KBM-7 (cell line): Measurements from ENCODE around the gene TSPOAP1.
A peak's percentile ranks its signal among the peaks of the same experiment; 100 is the strongest.

ENCODE experiments used
- DNase-seq: peaks from one replicate; pipeline ENCODE4 v3.0.0-alpha.2; 2015
- in situ Hi-C: fragments of 300-500 bp; cut with MboI; formaldehyde crosslinking; loops from 2 replicates; pipeline ENCODE4 v1.14.3; 2020; ENCODE audit warnings: low sequenced_read_pairs, low pct_unique_long_range_greater_than_20kb, mixed read lengths

Gene TSPOAP1

DNA sequence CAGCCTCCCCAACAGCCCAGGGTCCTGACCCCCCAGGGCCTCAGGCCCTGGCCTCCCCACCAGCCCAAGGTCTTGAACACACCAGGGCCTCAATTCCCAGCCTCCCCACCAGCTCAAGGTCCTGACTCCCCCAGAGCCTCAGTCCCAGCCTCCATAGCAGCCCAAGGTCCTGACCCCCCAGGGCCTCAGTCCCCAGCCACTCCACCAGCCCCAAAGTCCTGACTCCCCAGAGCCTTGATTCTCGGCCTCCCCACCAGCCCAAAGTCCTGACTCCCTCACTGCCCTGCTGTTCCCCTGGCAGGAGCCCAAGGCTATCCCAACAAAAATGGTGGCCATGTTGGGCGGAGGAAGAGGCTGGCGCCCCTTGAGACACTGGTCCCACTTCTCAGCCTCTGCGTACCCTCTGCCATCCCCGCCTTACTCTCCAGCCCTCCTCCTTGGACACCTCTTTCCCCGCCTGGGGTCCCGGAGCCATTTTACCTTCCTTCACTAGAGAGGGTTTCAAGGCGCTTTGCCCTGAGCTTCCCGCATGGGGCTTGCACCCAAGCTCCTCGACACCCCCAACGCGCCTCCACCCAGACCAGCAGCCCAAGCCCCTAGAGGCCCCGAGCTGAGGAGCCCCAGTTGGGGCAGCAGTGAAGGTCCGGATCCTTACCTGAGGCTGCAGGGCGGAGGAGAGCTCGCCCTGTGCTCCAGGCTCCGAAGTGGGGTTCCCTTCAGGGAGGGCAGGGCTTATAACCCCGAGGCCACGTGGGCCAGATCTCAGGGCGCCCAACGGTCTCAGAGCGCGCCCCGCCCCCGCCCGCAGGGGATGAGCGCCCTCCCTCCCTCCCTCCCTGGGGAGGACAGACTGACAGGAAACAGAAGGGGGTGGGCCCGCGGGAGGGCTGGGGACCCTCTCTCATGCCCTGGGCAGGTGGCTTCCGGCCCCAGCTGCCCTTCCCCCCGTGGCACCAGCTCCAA lies 3.5 kb upstream of the TSPOAP1 start:
- DNase-seq = peak; percentile 92
- in situ Hi-C loops = no loop called here

DNA sequence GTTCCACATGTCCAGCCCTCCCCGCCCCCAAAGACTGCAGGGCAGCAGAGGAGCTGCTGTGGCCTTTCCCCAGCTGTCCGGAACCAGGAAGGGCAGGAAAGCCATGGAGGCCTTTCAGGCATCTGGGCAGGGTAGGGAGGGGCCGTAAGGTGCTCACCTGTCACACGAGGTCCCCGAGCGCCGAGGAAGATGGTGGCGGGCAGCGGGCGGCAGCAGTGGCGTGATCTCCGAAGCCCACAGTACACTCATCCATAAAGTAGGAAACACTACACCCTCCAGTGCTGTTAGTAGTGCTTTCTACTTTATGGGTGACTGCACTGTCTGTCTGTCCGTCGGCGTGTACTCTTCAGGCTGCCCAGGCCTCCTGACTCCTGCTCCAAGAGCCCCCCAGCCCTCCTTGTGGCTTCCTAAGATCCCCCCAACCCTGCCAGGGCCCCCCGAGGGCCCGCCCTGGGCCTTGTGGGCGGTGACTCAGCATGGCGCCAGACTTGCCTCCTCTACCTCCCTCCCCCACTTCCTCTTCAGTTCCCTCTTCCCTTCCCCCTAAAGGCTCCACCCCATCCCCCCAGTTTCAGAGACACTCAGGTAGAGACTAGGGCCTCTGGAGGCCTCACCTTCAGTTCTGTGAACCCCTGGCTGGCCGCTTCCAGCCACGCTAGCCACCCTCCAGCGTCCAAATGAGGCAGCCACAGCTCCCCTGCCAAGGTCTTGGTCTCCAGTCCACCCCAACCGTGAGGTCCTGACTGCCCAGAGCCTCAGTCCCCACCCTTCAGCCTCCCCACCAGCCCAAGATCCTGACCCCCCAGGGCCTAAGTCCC lies 2.6 kb upstream of the TSPOAP1 start:
- DNase-seq = peak; percentile 85
- in situ Hi-C loops = no loop called here

DNA sequence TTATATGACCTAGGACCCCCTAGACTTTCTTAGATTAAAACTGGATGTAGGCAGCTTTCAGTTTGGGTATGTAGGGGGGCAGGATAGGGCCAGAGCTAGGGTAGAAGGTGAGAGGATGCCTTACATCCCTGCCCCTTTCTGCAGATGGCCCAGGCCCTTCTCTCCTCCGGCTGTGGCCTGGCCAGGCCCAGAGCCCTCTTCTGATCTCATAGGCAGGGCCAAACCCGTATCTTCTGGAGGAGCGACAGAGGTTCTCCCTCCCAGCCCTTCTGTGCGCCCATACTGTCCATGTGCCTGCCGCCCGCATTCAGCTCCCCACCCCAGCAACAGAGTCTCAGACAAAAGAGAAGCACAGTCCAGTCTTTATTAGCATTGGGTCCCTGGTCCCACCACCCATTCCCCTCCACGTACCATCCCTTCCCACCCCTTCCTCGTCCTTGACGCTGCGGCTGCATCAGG lies 2.0 kb upstream of the TSPOAP1 start:
- DNase-seq = no peak
- in situ Hi-C loops = no loop called here

DNA sequence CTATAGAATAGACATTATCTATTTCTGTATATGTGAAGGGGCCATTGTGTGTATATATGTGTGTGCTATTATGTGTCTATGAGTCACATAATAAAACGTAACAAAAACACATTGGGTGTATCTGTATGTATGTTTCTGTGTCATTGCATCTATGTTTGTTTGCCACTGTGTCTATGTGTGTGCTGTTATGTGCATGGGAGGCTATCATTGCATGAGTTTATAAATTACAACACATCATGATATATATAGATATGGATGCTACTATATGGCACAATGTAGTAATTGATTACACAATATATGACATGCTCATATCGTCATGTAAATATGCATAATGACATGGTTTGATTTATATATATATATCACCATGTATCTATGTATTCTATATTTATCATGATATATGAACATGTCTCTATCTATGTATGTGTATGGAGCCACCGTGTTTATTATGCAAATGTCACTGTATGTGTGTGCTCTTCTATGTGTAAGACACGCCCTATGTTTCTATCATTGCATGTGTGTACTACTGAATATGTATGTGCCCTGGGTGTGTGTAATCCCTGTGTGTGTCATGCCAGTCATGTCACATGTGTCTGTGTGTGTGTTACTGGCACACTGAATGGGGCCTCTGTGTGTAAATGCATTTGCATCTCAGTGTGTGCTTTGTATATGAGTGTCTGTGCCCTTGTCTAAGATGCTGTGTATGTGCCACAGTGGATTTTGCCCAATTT lies 1.4 kb upstream of the TSPOAP1 start:
- peak; percentile 79 for DNase-seq
- in situ Hi-C loops = no loop called here

DNA sequence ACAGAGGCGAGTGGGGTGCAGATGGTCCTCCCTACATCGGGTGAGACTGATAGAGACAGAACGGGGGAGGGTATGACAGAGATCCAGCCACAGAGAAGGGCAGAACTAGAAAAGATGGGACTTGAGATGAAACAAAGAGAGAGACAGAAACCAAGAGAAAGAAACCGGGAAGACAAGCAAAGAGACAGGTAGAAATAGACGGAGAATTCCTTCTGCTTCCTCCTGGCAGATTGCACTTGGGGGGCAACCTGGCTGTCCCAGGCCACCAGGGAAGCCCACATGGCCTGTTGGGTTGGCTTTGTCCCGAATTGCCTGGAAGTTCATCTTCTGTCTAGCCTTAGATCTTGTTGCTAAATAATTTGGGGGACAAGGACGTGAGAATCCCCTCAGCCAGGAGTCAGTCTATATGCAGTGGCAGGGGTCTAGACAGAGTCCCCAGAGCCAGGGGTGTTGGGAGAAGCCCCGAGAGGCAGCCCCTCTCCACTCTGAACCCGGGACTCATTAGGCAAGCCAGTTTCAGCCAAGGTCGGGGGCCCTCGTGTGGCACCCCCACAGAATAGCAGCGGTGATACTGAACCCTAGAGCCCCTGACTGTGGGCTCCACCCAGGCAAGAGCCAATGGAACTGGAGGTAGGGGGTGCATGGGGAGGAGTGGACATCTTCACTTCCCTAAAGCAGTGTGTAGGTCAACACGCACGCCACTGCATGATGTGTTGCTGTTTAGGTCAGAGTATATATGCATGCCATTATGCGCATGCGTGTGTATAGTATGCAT lies 627 bp upstream of the TSPOAP1 start:
- in situ Hi-C loops = no loop called here
- peak; percentile 98 for DNase-seq

DNA sequence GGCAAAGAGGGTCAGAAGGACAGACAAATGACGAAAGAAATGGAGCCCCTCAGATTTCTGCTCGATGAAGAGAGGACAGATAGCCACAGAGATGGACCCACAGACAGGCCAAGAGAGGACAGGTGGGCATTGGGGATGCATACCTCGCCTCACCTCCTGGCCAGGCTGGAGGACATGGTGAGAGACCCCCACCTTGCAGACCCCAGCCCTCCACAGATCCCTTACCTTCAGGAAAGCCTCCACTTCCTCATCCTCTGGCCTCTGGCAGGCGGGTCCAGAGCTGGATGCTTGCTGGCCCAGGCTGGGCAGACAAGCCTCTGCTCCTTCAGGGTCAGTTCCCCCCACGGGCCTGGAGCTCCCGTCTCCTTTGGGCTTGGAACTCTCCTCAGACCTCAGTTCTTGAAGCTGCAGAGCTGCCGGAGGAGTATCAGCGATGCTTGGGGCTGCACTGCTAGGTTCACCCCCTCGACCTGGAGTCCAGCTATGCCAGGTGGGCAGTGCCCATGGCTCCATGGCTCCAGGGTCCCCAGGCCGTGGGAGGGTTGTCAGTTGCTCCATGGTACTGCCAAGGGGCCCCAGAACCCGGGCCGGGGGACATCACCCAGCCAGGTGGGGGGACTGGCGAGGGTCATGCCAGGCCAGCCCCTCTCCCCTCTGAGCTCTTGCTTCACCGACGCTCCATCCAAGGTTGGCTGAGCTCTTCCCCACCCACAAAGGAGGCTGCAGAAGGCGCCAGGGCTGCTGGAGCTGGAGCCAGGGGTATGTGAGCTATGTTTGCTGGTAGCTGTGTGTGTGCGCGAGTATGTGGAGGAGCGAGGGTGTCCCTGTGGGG lies 1.0 kb downstream of the TSPOAP1 start:
- in situ Hi-C loops = no loop called here
- no peak for DNase-seq

DNA sequence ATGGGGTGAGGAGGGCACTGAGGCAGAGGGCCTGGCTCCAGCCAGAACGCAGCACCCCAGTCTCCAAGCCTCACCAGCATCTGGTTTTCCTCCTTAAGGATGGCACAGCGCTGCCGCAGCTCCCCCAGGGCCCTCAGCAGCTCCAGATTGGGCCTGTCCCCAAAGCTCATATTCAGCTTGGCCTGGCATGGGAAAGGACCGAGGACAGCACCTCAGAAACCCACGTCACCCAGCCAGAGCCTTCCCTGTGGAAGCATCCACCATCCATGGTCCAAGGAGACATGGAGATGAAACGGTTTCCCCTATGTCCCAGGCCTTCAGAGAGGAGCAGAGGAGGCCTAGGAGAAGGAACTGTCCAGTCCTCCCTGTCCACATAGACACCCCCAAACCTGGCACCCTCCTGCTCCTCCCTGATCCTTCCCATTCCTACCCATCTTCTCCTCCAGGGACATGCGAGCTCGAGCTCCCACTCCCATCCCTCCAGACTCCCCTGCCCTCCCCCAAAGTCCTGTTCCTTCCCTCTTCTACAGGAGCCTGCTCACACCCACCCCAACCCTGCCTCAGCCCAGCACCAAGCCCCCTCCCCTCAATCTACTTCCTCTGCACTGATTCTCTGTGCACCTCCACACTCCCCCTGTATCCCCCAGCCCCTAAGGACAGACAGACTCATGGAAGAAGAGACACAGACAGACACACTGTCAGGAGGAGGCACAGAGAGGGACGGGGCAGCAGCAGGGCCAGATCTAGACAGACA lies 1.8 kb downstream of the TSPOAP1 start:
- DNase-seq = peak; percentile 53
- in situ Hi-C loops = no loop called here

DNA sequence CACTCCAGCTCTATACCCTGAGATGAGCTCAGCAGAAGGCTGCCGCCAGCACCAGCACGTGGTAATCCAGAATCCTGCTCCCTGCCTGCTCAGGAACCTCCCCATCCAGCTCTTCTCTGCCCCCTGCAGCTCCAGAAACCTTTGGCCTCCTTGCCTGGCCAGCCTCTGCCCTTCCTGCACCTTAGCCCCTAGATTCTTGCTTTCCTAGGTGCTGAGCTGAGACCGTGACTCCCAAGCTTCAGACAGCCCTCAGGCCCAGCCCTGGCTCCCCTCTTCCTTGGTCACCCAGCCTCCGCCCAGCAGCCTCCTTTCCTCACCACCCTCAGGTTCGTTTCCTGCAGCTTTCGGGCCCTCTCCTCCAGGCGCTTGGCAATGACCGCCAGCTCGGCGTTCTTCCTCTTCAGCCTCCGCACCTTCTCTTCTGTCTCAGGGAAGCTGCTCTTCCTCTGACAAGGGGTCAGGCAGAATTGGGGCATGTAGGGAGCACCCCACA lies 2.6 kb downstream of the TSPOAP1 start:
- peak; percentile 61 for DNase-seq
- in situ Hi-C loops = no loop called here

DNA sequence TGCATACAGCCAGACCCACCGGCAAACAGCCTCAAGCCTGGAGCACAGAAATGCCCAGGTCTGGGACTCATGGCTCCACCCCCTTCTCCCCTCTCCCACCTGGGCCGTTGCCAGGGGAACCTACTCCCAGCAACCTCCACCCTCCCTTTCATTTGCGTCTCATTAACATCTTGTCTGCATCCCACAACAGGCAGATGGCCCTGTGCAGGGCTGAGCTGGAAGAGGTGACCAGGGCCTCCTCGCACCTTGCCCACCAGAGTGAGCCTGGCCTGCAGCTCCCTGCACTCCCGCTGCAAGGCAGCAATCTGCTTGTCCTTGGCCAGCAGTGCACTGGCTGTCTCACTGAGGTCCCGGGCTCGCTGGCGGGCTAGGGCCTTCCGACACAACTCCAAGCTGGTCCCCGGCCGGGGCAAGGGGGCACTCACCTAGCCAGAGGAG lies 3.3 kb downstream of the TSPOAP1 start:
- DNase-seq = peak; percentile 46

DNA sequence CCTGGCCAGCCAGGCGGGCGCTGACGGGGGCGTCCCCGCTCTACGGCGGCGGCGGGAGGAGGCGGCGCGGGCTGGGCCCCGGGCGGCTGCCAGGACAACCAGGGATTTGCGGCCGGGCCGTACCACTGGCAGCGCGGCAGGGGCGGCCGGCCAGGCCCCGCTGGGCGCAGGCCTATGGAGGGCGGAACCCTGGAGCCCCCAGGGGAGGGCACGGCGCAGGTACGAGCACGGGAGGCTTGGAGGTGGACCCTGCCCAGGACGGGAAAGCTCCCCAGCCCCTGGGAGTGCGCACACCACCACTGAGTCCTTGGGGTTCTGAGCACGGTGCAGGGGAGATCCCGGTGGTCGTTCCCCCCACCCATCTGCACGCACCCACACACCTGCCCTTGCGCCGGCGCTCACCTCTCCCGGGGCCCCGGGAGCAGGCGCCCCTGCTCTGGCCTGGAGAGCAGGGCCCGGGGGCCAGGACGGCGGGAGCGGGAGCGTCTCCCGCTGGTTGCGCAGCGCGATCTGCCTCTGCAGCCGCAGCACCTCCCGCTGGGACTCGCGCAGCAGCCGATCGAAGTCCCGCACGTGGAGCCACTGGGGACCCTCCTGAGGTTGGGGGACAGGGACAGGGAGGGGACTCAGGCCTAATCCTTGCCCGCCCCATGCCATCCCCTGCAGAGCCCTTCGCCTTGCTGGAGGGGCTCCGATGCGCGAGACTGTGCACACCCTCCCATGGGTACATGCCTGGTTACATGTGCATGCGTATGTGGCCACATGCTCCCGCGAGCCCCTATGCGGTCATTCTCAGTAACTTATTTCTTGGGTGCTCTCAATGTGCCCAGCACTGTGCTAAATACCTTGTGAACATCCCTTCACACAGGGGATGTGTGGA lies 3.9 kb downstream of the TSPOAP1 start:
- no peak for DNase-seq
- in situ Hi-C loops = no loop called here

More for the DNA sequence above, 3.3 kb downstream of the TSPOAP1 start:
- in situ Hi-C loops = no loop called here

DNA sequence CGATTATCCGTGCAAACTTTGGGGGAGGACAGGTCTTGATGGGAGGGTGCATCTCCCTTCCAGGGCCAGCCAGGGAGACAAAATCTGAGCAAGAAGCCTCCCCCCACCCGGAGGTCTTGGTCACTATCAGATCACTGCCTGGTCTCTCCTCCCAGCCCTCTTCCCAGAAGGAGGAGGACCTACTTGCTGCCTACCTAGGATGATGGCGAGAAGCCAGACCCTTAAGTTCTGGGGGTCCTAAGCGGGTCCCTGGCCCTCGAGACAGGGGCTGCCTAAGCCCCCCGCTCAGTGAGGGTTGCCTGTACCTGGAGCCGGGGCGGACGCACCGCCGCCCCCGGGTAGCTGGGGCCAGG lies 4.6 kb downstream of the TSPOAP1 start:
- no peak for DNase-seq
- in situ Hi-C loops = no loop called here

DNA sequence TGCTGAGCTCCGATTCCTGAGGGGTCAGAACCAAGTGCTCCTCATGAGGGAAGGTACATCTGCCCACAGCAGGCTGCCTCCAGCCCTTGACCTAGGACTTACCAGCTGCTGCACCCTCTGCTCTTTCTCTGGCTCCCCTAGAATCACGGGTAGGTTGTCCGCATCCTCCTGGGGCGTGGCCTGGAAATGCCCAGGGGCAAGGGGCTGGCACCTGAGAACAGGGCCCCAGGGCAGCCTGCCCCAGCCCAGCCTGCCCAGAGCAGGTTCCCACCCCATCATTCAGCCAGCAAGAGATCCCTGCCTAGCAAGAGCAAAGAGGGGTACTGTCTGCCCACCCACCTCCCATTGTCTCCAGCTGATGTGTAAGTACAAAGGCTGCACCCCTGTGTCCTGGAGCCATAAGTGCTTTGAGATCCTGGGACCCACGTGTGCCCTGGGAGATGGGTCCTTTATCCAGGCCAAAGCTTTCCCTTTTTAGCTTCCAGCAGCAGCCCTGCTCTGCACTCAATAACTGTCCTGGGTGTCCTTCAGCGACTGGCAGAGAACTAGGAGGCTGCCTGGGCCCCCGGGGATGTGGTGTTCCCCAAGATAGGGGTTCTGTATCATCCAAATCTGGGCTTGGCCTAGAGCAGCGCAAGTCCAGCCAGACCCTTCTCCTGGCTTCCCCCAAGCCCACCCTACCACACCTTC lies 5.1 kb downstream of the TSPOAP1 start:
- in situ Hi-C loops = no loop called here
- DNase-seq = no peak

DNA sequence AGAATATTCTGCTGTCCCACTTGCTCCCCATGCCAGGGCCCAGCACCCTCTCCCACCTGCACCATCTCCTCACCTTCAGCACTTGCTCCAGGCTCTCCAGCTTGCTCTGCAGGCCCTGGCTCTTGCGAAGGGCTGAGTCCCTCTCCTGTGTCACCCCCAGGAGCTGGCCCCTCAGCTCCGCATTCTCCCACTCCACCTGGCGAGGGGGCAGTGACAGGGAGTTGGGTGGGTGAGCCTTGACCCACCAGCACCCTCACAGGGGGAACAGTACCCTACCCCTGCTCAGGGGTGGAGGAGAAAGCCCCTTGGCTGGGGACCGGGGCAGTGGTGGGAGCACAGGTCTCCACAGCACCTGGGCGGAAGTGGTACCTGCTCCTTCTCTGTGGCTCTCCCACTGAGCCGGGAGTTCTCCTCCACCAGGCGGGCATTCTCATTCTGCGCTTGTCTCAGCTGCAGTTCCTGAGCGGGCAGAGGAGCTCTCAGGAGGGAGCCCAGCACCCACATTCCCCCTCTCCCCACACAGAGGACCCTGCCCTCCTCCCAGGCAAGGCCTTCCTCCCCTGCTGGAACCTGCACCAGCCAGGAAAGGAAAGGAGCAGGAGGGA lies 5.9 kb downstream of the TSPOAP1 start:
- in situ Hi-C loops = no loop called here
- no peak for DNase-seq

DNA sequence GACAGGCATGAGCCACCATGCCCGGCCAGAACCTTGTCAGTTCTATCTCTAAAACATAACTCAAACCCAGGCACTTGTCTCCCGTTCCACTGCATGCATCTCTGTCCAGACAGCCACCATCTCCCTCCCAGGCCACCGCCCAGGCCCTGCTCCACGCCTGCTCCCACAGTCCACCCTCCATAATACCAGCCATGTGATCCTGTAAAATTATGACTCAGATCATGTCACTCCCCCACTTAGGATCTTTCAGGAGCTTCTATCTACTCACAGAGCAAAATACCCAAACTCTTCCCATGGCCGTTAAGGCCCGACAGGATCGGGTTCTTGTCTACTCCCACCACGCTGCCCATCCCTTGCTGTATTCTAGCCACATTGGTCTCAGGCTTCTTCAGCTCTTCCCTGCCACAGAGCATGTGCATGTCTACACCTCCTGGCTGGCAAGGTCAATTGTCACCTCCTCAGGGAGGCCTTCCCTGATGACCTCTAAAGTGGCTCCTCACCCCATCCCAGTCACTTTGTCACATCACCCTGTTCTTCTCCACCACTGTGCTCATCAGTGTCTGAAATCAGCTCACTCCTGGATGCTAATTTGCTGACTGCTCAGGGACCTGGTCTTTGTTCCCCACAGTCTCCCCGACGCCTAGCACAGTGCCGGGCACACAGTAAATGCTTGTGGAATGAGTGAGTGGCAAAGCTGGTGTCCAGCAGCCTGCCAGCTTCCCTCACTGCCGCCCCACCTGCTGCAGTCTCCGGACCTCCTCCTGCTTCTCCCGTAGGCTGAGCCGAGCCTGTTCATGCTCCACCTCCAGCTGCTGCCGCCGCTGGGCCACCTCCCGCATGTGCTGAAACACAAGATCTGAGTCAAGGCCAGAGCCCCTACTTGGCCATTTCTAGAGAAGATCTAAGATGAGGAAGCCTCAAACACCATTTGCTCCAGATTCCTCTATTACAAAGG lies 6.7 kb downstream of the TSPOAP1 start:
- no peak for DNase-seq

More for the DNA sequence above, 6.7 kb downstream of the TSPOAP1 start:
- in situ Hi-C loops = no loop called here
